Keratinocyte (primary cell): ENCODE measurements around the gene LILRB5. TPM values are rescaled to one million over a fixed set of nuclear protein-coding genes. Genes with fewer than 3 reads are reported as not detected.

Source experiments
- DNase-seq: peaks from one replicate; pipeline ENCODE4 v3.0.0-alpha.2; 2011; ENCODE audit warnings: low read depth, missing footprints, low spot score
- FAIRE-seq: peaks from 2 replicates; lab custom pipeline; 2011; peaks lifted over from hg19 to GRCh38; lab: Jason Lieb, UNC
- H2AFZ ChIP-seq: 2 replicates; pipeline ENCODE4 v1.6.0; 2012; ENCODE audit warnings: low read length, control low read depth, inconsistent platforms; ENCODE audit not compliant: control insufficient read depth
- H3K27ac ChIP-seq: 2 replicates; pipeline ENCODE4 v1.5.1; 2011; ENCODE audit warnings: low read length; ENCODE audit not compliant: control insufficient read depth, insufficient read depth
- H3K27me3 ChIP-seq: 3 replicates; pipeline ENCODE4 v1.6.0; 2011; ENCODE audit warnings: low read length; ENCODE audit not compliant: control insufficient read depth, insufficient read depth; ENCODE audit errors: extremely low read depth
- H3K36me3 ChIP-seq, 2 experiments: 2 replicates in 1 of 2; 3 replicates in 1 of 2; pipeline ENCODE4 v1.5.1; 2011; ENCODE audit warnings: low read length in 2 of 2, mild to moderate bottlenecking in 1 of 2; ENCODE audit not compliant: control insufficient read depth in 2 of 2, insufficient read depth in 2 of 2; ENCODE audit errors: extremely low read depth in 1 of 2
- H3K4me1 ChIP-seq: 3 replicates; pipeline ENCODE4 v1.5.1; 2011; ENCODE audit warnings: low read length; ENCODE audit not compliant: control insufficient read depth, insufficient read depth; ENCODE audit errors: extremely low read depth
- H3K4me2 ChIP-seq: 3 replicates; pipeline ENCODE4 v1.6.0; 2011; ENCODE audit warnings: low read depth, low read length; ENCODE audit not compliant: control insufficient read depth, insufficient read depth; ENCODE audit errors: extremely low read depth
- H3K4me3 ChIP-seq, 3 experiments: fragments of 200-600 bp in 1 of 3; sonication (generic) in 1 of 3; 2 replicates in 2 of 3; 3 replicates in 1 of 3; pipeline ENCODE4 v1.5.1; 2011 to 2016; ENCODE audit warnings: low read length in 3 of 3, mild to moderate bottlenecking in 3 of 3, control low read depth in 2 of 3, inconsistent platforms in 1 of 3, low read depth in 1 of 3, mixed read lengths in 1 of 3, mixed run types in 1 of 3, moderate library complexity in 1 of 3; ENCODE audit not compliant: control insufficient read depth in 2 of 3, insufficient read depth in 2 of 3; ENCODE audit errors: extremely low read depth in 1 of 3
- H3K79me2 ChIP-seq: 2 replicates; pipeline ENCODE4 v1.6.0; 2012; ENCODE audit warnings: low read length; ENCODE audit not compliant: control insufficient read depth, insufficient read depth
- H3K9ac ChIP-seq: 3 replicates; pipeline ENCODE4 v1.6.0; 2011; ENCODE audit warnings: low read length; ENCODE audit not compliant: control insufficient read depth, insufficient read depth; ENCODE audit errors: extremely low read depth
- H3K9me1 ChIP-seq: 3 replicates; pipeline ENCODE4 v1.6.0; 2011; ENCODE audit warnings: low read length; ENCODE audit not compliant: control insufficient read depth, insufficient read depth; ENCODE audit errors: extremely low read depth
- H3K9me3 ChIP-seq: 2 replicates; pipeline ENCODE4 v1.5.1; 2012; ENCODE audit warnings: low read depth, low read length; ENCODE audit not compliant: control insufficient read depth
- H4K20me1 ChIP-seq: 3 replicates; pipeline ENCODE4 v1.6.0; 2011; ENCODE audit warnings: low read length; ENCODE audit not compliant: control insufficient read depth, insufficient read depth; ENCODE audit errors: extremely low read depth
- CTCF ChIP-seq, 3 experiments: IDR thresholded peaks in 1 of 3; conservative IDR thresholded peaks in 1 of 3; optimal IDR thresholded peaks in 1 of 3; 2 replicates in 2 of 3; 3 replicates in 1 of 3; pipeline versions ENCODE3 to v1.5.1; 2011; ENCODE audit warnings: low read length in 3 of 3, mild to moderate bottlenecking in 3 of 3, moderate library complexity in 2 of 3, control low read depth in 1 of 3, inconsistent platforms in 1 of 3; ENCODE audit not compliant: insufficient read depth in 2 of 3; ENCODE audit errors: extremely low read depth in 1 of 3
- EZH2 ChIP-seq: IDR thresholded peaks from one replicate; pipeline ENCODE4 v1.6.1; 2012; ENCODE audit warnings: inconsistent platforms, mild to moderate bottlenecking, low read length, moderate library complexity
- dilution Hi-C: fragments of 300-500 bp; cut with MboI; formaldehyde crosslinking; loops from one replicate; pipeline ENCODE4 v1.7.0; 2020; ENCODE audit warnings: low sequenced_read_pairs; ENCODE audit not compliant: extremely low pct_ligation_motif_present
- polyA plus RNA-seq, 5 experiments: library from polyadenylated mRNA; depleted of rRNA in 3 of 5; stranded (reverse) in 3 of 5; stranded (forward) in 1 of 5; unstranded in 1 of 5; fragments of >200 nt; gene quantifications; 1 replicate in 1 of 5; 2 replicates in 3 of 5; 3 replicates in 1 of 5; pipeline versions ENCODE4 v1.2.1 to v1.2.3, GENCODE V29; 2011 to 2012; ENCODE audit warnings: missing spikeins in 2 of 5, low read depth in 1 of 5, low replicate concordance in 1 of 5

Gene LILRB5
- polyA plus RNA-seq, 1 donor (not counting 4 experiments of a cell fraction or from before 2014, with no cell fraction given) = not detected

- no peak overlapping the region for H3K9ac ChIP-seq
- no peaks in the 10 kb centered on the region for H4K20me1 ChIP-seq
- TF ChIP-seq EZH2 (no peak), CTCF (optimal IDR thresholded peaks at IDR 0.05 in 1 of 3, IDR thresholded peaks at IDR 0.05 in 1 of 3, conservative IDR thresholded peaks at IDR 0.05 in 1 of 3; ENCODE audit: extremely low read depth in 1 of 3, insufficient read depth in 2 of 3, low read length in 3 of 3) (no peak)
- H3K4me3 ChIP-seq = no peak overlapping the region
- H3K9me3 ChIP-seq = no peaks in the 10 kb centered on the region
- no peak overlapping the region for H3K27ac ChIP-seq
- no peaks in the 10 kb centered on the region for H3K4me1 ChIP-seq
- H3K4me2 ChIP-seq = no peak overlapping the region
- no peaks in the 10 kb centered on the region for H3K27me3 ChIP-seq
- H3K9me1 ChIP-seq = no peaks in the 10 kb centered on the region
- no peaks in the 10 kb centered on the region for H3K79me2 ChIP-seq
- no peaks in the 10 kb centered on the region for H3K36me3 ChIP-seq
- no peak overlapping the region for H2AFZ ChIP-seq
- FAIRE-seq = no peak
- dilution Hi-C loops = no loop called here
- DNase-seq = no peak
These were observed 23.1 kb downstream of the LILRB5 start for GRCh38 chr19:54233941-54234340.

GRCh38 chr19:54231077-54231931 lies 25.8 kb downstream of the LILRB5 start:
- Histone ChIP-seq H3K9me3 (no peaks in the 10 kb centered on the region), H3K4me1 (no peaks in the 10 kb centered on the region), H3K27ac (no peak overlapping the region), H3K4me3 (no peak overlapping the region), H3K79me2 (no peaks in the 10 kb centered on the region), H4K20me1 (no peaks in the 10 kb centered on the region), H3K4me2 (no peak overlapping the region), H2AFZ (no peak overlapping the region), H3K27me3 (no peaks in the 10 kb centered on the region), H3K9me1 (no peaks in the 10 kb centered on the region), H3K9ac (no peak overlapping the region), H3K36me3 (no peaks in the 10 kb centered on the region)
- DNase-seq (no peak), FAIRE-seq (no peak)
- TF ChIP-seq CTCF (optimal IDR thresholded peaks at IDR 0.05 in 1 of 3, IDR thresholded peaks at IDR 0.05 in 1 of 3, conservative IDR thresholded peaks at IDR 0.05 in 1 of 3; ENCODE audit: extremely low read depth in 1 of 3, insufficient read depth in 2 of 3, low read length in 3 of 3) (peak; percentile 82 to 99 (median 85)), EZH2 (no peak)
- dilution Hi-C loops = no loop called here
